Fibroblast of the aortic adventitia (primary cell): Measurements from ENCODE around the gene PHACTR2. TPM values are rescaled to one million over a fixed set of nuclear protein-coding genes. Genes with fewer than 3 reads are reported as not detected.

Source experiments
- DNase-seq: peaks from one replicate; pipeline ENCODE4 v3.0.0-alpha.2; 2010; ENCODE audit warnings: low read depth
- H3K4me3 ChIP-seq: 2 replicates; pipeline ENCODE4 v1.5.1; 2011; ENCODE audit warnings: low read depth, mild to moderate bottlenecking, control low read depth, low read length, moderate library complexity
- CTCF ChIP-seq: IDR thresholded peaks from 2 replicates; pipeline ENCODE4 v1.5.1; 2011; ENCODE audit warnings: mild to moderate bottlenecking, low read length, control low read depth, inconsistent platforms; ENCODE audit not compliant: insufficient read depth
- total RNA-seq: library from RNA; depleted of rRNA; stranded (reverse); fragments of >200 nt; gene quantifications from 2 replicates; pipeline ENCODE4 v1.2.3, GENCODE V29; 2012; ENCODE audit warnings: low replicate concordance

The PHACTR2 gene
- total RNA-seq, 1 donor = 74.7 TPM

GRCh38 chr6:143828572-143828971 lies 150.8 kb downstream of the PHACTR2 start:
- TF ChIP-seq CTCF = no peak
- DNase-seq = no peak
- no peak overlapping the region for H3K4me3 ChIP-seq

- H3K4me3 ChIP-seq = no peak overlapping the region
- no peak for DNase-seq
- no peak for TF ChIP-seq CTCF
Observed at GRCh38 chr6:143836150-143836549, 158.4 kb downstream of the PHACTR2 start.

- no peak for DNase-seq
- H3K4me3 ChIP-seq = no peak overlapping the region
- no peak for TF ChIP-seq CTCF
Observed at GRCh38 chr6:143838395-143838794, 160.6 kb downstream of the PHACTR2 start.

GRCh38 chr6:143839196-143839595 lies 161.4 kb downstream of the PHACTR2 start:
- DNase-seq = no peak
- TF ChIP-seq CTCF = no peak
- H3K4me3 ChIP-seq = no peak overlapping the region

DNA sequence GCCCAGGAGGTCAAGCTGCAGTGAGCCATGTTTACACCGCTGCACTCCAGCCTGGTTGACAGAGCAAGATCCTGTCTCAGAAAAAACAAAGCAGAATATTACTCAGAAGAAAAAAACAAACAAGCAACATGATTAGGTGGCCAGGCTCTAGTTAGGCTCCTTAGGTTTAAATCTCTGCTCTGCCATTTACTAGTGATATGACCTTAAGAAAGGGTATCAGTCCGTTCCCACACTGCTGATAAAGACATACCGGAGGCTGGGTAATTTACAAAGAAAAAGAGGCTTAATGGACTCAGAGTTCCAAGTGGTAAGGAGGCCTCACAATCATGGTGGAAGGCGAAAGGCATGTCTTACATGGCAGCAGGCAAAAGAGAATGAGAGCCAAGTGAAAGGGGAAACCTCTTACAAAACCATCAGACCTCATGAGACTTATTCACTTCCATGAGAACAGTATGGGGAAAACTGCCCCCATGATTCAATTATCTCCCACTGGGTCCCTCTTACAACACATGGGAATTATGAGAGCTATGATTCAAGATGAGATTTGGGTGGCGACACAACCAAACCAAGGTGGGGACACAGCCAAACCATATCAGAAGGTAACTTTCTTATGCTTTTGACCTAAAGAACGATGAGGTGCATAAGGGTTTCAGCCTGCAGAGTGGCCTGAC lies 163.0 kb downstream of the PHACTR2 start:
- no peak for DNase-seq
- no peak for TF ChIP-seq CTCF
- no peak overlapping the region for H3K4me3 ChIP-seq

DNA sequence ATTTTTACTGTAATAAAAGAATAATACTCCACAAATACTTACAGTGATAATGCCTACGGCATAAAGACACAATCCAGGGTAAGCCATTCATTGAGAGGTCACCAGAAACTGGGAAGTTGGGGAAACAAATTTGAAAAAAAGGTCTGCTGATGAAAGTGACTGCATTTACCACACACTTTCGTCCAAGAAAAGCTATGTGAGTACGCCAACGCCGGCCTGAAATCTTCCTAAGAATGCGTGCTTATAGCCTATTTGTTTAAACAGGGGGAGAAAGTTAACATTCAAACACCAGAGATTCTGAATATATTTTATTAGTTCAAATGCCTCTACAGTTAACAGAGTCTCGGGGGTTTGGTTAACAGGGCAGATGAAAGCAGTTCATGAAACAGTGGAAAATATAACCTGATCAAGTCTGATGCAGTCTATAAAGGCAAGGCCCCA lies 164.7 kb downstream of the PHACTR2 start:
- no peak for TF ChIP-seq CTCF
- DNase-seq = no peak

More for the DNA sequence above, 164.7 kb downstream of the PHACTR2 start:
- peak overlapping the region; percentile 96 for H3K4me3 ChIP-seq
